Bone marrow (tissue), 2 donors: ENCODE results near the gene RASA3.
"Not testable (repeated sequence)": the region's sequence is repeated elsewhere in the genome, so short reads cannot be mapped to it uniquely, and the experiment has no call there.

Source experiments
- DNase-seq, 2 donors: peaks; one replicate each; lab custom pipeline; 2025; lab: John Stamatoyannopoulos, UW

Gene RASA3

DNA sequence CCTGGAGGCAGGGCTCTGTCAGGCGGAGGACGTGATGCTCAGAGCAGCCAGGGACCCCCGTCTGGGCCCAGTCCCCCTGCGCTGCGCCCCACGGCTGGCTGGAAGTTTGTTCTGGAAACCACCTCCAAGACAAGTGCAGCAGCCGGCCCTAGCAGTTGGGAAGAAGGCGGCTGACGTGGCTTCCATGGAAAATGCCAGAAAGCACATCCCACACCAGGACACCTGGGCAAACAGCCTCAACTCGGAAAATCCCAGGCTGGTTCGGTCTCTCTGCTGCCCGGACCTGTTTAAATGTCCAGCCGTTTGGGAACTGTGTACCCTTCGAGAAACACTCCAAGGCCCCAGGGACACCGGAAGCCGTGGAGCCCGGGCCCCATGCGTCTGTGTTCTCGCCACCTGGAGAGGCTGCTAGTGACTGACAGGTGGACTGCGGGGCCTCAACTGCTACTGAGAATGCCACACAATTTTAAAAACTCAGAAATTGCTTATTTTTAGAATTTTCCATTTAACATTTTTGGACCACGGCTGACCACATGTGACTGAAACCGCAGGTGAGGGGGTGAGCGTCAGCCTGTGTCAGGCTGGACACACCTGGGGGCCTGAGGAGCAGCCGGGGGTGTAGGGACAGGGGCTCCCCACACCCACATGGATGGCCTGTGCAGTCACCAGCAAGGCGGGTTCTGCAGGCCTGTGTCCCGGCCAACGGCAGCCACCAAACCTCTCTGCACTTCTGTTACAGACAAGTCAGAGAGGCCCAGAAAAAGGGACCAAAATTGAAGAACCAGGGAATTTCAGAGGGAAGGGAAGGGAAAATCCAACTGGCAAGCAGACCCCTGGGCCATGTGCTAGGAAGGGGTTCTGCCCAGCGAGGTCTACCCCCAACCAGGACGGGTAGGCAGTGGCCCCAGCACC lies 31.7 kb downstream of the RASA3 start:
- DNase-seq: no peak

DNA sequence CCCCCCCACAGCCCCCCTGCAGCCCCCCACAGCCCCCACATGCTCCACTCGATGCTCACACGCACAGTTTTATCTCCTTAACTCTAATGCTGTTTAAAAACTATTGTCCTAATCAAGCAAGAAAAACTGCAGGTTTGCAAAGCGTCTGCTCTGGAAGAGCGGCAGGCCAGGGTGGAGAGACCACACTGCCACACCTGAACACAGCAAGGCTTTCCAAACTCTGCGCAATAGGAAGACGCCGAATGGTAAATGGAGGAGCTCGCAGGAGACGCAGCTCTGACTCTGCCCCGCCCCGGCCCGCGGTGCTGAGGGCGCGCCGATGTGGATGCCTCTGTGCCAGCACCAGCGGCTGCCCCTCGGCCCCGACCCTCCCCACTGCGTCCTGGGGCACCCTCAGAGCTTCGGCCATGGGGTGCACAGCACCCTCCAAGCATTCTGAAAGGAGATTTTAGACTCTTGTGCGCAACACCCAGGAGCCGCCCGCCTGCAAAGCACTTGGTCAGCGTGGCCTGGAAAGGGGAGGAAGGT lies 32.4 kb downstream of the RASA3 start:
- no peak for DNase-seq

DNA sequence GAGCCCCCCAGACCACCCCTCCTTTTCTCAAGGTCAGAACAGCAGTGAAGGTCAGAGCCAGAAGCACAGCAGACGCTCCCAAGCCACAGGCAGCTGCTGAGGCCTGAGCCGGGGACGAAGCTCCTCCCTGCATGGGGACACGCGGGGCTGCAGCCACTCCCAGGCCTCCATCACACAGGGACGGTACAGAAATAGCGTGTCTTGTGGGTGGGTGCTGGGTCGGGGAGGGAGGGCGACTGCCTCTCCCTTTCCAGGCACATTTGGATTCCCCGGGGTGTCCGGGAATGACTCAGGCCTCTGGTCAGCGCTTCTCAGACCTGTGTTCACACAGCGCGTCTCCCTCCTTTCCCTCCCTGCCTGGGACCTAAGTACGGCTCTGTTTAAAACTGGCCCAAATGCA lies 33.2 kb downstream of the RASA3 start:
- DNase-seq: no peak

DNA sequence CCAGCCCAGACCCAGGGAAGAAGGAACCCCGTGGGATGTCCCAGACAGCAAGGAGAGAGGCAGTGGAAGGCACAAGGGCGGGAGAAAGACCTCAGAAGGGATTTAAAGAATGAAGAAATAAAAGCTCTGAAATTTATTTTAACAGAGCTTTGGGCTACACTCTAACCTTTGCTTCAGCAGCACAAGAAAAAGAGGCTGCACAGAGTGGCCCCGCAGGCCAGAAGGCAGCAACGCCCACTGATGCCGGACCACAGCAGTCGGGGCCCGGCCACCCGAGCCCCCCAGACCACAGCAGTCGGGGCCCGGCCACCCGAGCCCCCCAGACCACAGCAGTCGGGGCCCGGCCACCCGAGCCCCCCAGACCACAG lies 33.8 kb downstream of the RASA3 start:
- not testable (repeated sequence) for DNase-seq

DNA sequence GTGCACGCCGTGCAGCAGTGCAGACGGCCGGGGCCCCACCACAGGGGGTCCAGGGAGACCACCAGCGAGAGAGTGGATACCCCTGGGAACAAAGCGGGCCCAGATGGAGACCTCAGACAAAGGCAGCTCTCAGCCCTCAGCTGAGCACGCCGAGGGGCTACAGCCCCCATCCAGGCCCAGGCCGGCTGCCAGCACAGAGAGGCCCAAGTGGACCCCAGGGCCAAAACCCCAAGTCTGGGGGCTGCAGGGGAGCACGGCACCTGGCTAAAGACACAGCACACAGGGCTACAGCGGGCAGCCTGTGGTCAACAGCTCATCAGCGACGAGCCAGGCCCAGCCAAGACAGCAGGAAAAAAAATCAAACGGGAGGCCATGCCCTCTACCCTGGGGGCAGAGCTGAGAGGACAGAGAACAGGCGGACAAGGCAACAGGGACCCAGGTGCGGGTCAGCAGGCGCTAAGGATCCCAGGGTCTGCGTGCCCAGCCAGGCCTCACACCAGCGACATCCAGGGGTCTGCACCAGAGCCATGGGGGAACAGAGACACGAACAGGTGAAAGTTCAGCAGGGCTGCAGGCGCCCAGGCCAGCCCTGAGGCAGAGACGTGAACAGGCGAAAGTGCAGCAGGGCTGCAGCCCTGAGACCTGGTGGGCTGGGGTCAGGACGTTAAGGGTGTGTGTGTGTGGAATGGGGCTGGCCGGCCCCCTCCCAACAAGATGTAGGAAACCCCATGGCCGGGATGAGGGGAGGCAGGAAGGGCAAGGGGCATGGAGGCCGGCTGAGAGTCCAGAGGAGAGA lies 34.3 kb downstream of the RASA3 start:
- no peak for DNase-seq

DNA sequence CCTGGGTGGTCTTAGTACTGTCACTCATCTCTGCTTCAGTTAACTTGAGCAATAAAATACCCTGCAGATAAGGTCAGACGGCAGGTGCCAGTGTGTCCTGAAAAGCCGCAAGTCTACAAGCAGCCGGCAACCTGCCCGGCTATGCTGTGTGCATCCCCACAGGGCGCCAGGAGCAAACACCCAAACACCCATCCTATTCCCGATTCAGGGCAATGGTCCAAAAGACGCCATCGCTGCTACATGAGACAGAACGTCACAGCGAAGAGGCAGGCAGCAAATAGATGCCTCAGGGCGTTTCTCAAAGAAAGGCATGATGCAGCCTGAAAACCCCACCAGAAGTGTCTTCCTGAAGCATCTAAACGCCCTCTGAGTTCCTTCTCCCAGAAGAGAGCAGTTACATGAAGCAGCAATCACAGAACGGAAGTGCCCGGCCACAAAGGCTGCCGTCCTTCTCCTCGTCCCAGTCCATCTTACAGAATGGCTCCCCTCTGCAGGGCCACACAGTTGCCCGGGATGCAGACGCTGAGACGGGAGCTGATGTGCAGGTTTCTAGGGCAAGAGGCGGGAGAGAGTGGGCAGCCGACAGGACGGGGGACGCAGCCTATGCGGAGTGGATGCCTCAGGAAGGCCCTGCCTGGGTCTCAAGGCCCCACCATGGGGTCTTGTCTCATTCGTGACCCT lies 35.1 kb downstream of the RASA3 start:
- no peak for DNase-seq

DNA sequence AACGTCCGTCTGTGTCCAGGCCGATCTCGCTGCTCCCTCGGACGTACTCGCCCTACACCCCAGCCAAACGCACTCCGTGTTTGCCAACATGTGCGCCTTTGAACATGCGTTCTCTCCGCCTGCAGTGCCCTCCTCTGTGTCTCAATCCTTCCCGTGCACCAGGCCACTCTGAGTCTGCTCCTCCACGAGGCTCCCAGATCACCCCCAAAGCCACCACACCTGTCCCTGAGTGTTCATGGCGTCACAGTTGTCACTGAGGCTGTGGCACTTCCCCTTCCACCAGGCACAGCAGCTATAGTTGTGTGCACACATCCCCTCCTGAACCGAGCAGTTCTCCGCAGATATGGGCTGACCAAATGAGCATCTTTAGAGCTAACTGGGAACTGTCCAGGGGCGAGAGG lies 35.6 kb downstream of the RASA3 start:
- DNase-seq: no peak

DNA sequence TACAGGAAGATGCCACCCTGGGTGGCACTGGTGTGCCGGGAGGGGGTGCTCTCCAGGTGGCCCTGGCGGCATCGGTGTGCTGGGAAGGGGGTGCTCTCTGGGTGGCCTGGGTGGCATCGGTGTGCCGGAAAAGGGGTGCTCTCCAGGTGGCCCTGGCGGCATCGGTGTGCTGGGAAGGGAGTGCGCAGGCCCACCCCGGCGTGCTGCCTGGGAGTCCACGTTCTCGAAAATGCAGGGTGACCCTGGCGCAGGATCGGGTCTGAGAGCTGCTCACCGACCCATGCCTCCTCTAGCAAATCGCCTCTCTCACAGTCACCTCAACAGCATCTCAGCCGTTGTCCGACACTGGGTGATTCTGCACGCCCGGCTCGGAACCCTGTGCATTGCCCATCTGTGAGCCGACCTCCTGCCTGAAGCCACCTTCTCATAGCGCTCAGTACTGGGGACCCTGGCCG lies 36.4 kb downstream of the RASA3 start:
- DNase-seq: no peak

DNA sequence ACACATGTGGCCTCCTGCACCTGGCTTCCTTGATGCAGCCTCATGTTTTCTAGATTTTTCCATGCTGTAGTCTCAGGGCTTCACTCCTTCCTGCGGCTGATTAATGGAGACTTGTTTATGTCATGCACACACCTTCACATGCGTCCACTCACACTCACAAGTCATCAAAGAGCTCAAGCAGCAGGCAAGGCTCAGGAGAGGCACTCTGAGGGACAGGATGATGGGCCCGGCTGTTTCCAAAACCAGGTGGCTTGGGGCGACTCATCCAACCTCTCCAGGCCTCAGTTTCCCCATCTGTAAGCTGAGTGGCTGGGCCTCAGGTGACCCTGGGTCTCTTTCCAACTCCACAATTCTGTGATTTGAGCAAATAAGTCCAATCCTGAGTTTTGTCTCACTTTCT lies 36.9 kb downstream of the RASA3 start:
- no peak for DNase-seq

DNA sequence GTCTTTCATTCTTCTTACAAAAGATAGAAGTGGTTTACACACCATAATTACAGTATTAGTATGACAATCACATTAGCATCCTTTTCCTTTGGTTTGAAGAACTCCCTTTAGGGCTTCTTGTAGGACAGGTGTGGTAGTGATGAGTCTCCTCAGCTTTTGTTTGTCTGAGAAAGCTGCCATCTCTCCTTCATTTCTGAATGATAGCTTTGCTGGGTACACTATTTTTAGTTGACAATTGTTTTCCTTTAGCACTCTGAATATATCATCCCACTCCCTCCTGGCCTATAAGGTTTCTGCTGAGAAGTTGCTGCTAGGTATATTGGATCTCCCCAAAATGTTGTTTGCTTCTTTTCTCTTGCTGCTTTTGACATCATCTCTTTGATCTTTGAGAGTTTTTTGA lies 39.3 kb downstream of the RASA3 start:
- DNase-seq: no peak

DNA sequence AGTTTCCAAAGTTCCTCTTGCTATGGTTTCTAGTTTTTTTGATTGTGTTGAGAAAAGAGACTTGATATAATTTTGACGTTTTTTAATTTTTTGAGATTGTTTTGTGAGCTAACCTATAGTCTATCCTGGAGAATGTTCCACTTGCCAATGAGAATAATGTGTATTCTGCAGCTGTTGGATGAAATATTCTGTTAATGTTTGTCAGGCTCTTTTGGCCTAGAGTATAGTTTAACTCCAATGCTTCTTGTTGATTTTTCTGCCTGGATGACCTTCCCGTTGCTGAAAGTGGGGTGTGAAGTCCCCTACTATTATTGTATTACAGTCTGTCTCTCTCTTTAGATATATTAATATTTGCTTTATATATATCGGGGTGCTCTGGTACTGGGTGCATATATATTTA lies 40.0 kb downstream of the RASA3 start:
- no peak for DNase-seq

DNA sequence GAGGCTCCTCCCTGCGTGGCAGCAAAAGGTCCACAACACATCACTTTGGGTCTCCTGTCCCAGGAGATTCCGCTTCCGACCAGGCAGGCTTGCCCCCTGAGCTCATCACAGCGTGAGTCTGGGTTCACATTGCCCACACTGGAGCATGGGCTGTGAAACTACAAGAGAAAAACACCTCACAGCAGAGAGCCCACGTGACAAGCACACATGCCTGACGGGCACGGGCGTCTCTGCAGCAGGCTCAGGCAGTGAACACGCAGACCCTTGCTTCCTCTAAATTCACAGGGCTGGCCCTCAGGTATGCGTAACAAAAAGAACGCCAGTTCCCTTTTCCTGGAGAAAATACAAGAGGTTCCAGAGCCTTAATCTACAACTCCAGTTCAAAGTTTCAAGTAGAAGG lies 41.9 kb downstream of the RASA3 start:
- no peak for DNase-seq

DNA sequence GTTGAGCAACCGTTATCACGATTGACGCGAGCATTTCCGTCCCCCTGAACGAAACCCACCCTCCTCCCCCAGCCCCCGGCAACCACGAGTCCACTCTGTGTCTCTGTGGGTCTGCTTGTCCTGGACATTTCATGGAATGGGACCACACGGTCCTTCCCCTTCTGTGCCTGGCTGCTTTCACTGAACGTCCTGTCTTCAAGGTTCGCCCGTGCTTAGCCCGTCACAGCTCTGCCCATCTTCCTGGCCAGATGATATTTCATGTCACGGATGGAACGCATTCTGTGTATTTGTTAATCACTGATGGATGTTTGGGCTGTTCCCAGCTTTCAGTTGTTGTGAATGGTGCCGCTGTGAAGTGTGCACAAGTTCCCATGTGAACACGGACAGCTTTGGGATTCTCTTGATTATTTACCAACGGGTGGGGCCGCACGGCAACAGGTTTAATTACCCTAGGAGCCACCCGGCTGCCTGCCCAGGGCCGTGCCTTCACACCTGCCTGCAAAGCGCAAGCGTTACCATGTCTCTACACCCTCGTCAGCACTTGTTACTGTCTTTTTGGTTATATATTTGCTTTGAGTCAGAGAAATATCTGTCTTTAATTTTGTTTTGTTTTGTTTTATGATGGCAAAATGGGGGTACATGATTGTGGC lies 42.5 kb downstream of the RASA3 start:
- no peak for DNase-seq

DNA sequence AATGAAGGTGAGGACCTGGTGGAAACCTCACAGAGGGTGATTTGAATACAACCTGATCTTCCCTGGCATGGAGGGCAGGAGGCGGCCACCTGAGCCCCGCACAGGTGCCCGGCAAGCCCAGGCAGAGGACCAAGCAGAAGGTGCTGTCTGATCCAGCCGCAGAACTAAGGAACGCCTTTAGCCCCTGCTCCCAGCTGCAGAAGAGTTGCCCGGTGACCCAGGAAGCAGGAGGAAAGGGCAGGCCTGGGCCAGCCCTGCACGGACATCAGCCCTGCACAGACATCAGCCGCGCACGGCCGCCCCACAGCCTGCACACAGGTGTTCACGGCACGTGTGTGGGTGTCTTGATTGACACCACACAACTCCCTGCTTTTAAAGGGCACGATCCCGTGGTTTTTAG lies 43.1 kb downstream of the RASA3 start:
- DNase-seq: no peak

DNA sequence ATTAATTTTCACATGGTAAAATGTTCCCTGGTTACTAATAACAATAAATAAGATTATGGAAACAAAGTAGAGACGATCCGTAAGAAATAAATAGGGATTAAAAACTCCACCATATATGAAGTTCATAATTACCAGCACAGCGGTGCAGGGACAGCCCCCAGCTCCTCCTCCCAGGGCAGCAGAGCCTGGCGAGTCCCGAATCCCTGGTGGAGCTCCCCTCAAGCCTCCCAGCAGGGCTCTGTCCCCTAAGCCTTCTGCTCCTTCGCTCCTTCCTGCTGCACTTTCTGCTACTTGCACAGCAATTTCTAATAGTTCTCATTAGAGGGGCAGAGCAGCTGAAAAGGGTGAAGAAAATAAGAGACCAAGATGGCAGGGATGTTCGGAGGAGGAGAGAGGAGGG lies 43.6 kb downstream of the RASA3 start:
- no peak for DNase-seq

DNA sequence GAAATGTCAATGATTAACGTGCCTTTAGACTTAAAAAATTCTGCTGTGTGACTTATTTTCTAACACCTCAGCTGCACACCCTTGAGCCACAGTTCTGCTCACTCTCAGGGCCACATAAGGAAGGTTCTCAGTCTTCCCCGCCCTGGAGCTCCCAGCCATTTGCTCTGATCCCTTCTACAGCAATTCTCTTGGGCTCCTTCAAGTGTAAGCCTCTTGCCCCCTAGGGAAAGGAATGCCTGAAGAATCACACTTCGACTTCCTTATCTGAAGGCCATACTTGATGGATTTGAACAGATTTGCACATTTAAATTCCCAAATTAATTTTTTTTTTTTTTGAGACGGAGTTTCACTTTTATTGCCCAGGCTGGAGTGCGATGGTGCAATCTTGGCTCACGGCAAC lies 44.2 kb downstream of the RASA3 start:
- DNase-seq: no peak

DNA sequence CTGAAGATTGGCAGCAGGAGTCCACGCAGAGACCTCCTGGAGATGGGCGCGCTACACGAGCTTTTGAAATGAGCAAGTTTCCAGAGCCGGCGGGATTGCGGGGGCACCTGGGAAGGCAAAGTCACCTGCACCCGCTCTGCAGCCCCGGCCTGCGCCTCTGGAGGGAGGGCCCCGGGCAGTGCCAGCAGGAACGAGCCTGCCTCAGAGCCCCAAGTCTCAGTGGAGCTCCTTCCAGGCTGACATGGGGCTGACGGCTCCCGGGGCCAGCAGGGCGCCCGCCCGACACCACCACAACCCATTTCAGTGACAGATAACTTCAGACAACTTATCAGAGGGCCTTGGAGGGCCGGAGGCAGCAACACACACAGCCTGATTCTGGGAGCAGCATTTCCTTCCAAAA lies 45.0 kb downstream of the RASA3 start:
- DNase-seq: no peak

DNA sequence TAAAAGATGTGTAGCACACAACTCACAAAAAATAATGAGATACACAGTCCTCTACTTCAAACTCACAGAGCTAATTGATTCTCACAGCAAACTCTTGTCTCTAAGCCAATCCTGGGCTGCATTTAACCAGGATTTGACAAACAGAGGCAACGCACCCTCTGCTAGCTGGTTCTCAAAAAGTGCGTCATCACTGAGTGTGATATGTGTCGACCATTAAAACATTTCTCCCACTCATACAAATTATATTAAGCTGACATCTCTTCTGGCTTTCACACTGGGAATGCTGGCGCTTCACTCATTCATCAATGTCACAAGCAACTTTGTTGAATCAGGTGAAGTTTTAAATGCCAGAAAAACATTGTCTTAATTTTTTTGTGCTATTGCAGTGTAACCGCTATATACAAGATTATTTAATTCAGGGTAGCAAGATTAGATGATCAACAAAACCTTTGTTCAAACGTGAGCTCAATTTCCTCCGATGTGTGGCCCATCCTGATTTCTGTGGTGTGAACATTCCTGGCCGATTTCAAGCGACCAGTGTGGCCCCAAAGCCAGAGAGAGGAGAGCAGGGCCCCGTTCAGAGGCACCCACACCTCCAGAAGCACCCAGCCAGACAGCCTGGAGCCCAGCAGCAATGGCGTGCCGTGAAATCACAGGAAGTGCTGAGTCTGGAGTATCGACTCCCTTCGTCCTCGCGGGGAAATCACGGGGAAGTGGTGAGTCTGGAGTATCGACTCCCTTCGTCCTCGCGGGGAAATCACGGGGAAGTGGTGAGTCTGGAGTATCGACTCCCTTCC lies 49.4 kb downstream of the RASA3 start:
- DNase-seq: no peak

DNA sequence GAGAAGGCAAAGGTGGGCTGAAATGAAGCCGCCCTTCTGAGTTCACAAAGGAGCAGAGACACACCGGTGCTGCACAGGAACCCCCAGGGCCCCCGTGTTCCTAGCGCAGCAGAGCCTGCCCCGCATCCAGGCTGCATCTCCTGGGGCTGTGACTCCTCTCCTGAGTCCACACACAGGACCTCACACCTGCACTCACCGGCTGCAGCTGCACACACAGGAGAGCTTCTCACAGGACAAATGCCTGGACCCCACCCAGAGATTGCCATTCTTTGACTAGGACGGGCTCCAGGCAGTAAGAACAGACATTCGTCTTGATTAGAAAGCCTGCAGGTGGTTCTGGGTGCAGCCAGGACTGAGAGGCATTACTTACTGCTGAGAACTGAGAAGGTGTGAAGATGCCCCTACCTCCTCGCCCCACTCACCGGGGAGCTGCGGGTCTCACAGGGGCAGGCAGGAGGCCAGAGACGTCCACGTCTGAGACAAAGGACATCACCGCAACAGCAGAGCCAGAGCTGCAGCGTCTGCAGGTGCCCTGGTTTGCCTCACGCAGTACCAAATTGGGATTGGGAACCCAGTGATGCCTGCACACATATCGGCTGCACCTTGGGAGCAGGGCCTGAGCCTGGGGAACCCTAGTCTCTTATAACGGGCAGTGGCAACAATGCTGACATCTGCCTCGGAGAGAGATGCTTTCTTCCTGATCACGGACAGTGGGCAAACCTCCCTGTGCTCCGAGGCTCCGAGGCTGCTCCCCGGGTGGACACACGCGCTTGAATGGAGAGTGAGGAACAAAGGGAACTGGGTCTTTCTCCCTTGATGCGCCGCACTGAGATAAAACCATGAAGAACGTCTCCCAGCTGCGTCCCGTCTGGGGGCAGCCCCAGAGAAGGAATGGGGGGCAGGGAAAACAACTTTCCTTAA lies 50.4 kb downstream of the RASA3 start:
- no peak for DNase-seq
